Lower leg skin (tissue), 4 donors: Measurements from ENCODE around the gene ZBTB7C. TPM values are rescaled to one million over a fixed set of nuclear protein-coding genes. Genes with fewer than 3 reads are reported as not detected.

Experiments
- DNase-seq, 2 donors: peaks; one replicate each; pipeline ENCODE4 v3.0.0-alpha.2; 2019; ENCODE audit warnings: low spot score in 2 of 2
- H3K4me3 ChIP-seq: fragments of 200-600 bp; sonication (generic); 2 replicates; pipeline ENCODE4 v1.5.1; 2017; ENCODE audit warnings: mild to moderate bottlenecking, low read depth; ENCODE audit not compliant: poor library complexity, severe bottlenecking
- CTCF ChIP-seq, 3 donors: fragments of 450-650 bp; IDR thresholded peaks; one replicate each; pipeline ENCODE4 v1.5.1; 2016; ENCODE audit warnings: antibody characterized with exemption in 3 of 3, mild to moderate bottlenecking in 3 of 3, moderate library complexity in 2 of 3
- POLR2A ChIP-seq, 2 donors: fragments of 450-650 bp; IDR thresholded peaks; one replicate each; pipeline ENCODE4 v1.6.1; 2016 to 2017; ENCODE audit warnings: antibody characterized with exemption in 2 of 2, mild to moderate bottlenecking in 1 of 2, moderate library complexity in 1 of 2
- WGBS, 2 donors: methylation state at CpG; one replicate each; pipeline ENCODE4 v1.1.5; 2018; 5-methylcytosine and 5-hydroxymethylcytosine counted together
- intact Hi-C: fragments of 100-400 bp; cut with DNase I; formaldehyde crosslinking; loops from one replicate; pipeline ENCODE4 v1.15.0; 2023; ENCODE audit warnings: low total_unique reads
- total RNA-seq, 4 donors: library from RNA; depleted of rRNA; stranded (reverse); fragments of >200 nt; gene quantifications; one replicate each; pipeline ENCODE4 v1.1.0, GENCODE V29; 2016

ZBTB7C gene
- total RNA-seq, 4 donors from 2014 or later = 44.2 to 59.7 (median 50.7) TPM

DNA sequence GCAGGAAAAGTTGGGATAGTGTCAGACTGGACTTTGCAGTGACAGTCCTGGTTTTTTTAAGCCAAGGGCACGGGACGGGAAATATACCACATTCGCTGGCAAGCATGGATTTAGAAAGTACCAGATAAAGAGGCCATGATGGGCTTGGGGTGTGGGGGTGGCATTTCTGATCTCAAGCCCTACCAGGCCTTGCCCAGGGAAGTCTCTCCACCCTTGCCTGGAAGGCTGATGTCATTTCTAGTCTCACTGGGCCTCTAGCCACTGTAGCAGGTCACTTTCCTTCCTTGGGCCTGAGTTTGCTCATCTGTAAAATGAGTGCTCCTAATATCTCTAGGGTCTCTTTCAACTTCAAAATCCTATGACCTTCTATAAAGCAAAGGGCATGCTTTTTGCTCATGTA, 1.8 kb downstream of the ZBTB7C start:
- 78 to 83% methylated on average over 3 of the region's 3 CpGs for WGBS, 2 donors
- no peak overlapping the region for H3K4me3 ChIP-seq
- DNase-seq = no peak
- TF ChIP-seq POLR2A (IDR thresholded peaks at IDR 0.05) = no peak
- no peak for TF ChIP-seq CTCF (IDR thresholded peaks at IDR 0.05)
- intact Hi-C loops = no loop called here

- WGBS, 2 donors = 75 to 86% methylated on average over 6 of the region's 6 CpGs
- intact Hi-C loops = no loop called here
- TF ChIP-seq CTCF (IDR thresholded peaks at IDR 0.05) (no peak), POLR2A (IDR thresholded peaks at IDR 0.05) (no peak)
- DNase-seq = no peak
- H3K4me3 ChIP-seq = no peak overlapping the region
These were observed 3.2 kb downstream of the ZBTB7C start for GRCh38 chr18:48405978-48406377.

- intact Hi-C loops = no loop called here
- no peak for DNase-seq
- WGBS, 2 donors = 46% methylated on average over 8 of the region's 8 CpGs
These were observed 4.3 kb downstream of the ZBTB7C start for GRCh38 chr18:48404716-48405507.

GRCh38 chr18:48402953-48403352, 6.2 kb downstream of the ZBTB7C start:
- no peak overlapping the region for H3K4me3 ChIP-seq
- WGBS, 2 donors = 56 to 79% methylated on average over 1 of the region's 1 CpG
- DNase-seq = no peak
- TF ChIP-seq CTCF (IDR thresholded peaks at IDR 0.05) (no peak), POLR2A (IDR thresholded peaks at IDR 0.05) (no peak)
- intact Hi-C loops = no loop called here

More at GRCh38 chr18:48404716-48405507, 4.3 kb downstream of the ZBTB7C start:
- no peak overlapping the region for H3K4me3 ChIP-seq
- TF ChIP-seq CTCF (IDR thresholded peaks at IDR 0.05) (no peak), POLR2A (IDR thresholded peaks at IDR 0.05) (no peak)

DNA sequence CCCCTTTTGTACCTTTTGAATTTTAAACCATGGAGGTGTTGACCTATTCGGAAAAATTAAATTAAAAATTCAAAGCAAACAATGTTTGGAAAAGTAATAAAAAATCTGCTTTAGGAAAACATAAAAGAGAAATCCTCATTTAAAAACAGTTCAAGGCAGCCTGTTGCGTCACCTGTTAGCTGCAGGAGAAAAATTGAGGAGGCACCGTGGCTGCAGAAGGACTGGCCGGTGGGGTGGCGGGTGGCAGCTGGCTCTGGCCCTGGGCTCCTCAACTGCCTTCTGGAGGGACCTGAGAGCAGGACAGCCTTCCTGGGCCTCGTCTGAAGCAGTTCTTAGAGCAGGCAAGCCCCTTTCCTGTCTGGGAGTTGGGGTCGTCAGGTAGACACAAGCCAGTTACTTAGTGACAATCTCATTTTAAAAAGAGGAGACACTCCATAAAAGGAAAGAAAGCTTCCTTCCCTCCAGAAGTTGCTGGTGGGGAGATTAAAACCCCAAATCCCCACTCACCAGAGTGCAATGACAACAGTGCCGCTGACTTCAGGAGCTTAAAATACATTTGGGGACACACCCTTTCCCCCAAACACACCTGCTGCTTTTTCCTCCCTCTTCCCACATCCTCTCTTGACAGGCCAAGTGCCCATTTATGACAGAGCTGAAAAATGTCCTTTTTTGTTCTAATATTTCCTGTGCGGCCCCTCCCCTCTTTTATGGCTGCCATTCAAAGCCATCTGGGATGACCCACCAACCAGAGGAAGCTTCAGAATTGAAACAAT, 9.7 kb downstream of the ZBTB7C start:
- H3K4me3 ChIP-seq = no peak overlapping the region

More for the DNA sequence above, 9.7 kb downstream of the ZBTB7C start:
- intact Hi-C loops = no loop called here
- TF ChIP-seq CTCF (IDR thresholded peaks at IDR 0.05) (no peak), POLR2A (IDR thresholded peaks at IDR 0.05) (no peak)
- 82 to 84% methylated on average over 9 of the region's 9 CpGs for WGBS, 2 donors
- DNase-seq = no peak
